ENCODE results near the gene AP5S1.

The AP5S1 gene

DNA sequence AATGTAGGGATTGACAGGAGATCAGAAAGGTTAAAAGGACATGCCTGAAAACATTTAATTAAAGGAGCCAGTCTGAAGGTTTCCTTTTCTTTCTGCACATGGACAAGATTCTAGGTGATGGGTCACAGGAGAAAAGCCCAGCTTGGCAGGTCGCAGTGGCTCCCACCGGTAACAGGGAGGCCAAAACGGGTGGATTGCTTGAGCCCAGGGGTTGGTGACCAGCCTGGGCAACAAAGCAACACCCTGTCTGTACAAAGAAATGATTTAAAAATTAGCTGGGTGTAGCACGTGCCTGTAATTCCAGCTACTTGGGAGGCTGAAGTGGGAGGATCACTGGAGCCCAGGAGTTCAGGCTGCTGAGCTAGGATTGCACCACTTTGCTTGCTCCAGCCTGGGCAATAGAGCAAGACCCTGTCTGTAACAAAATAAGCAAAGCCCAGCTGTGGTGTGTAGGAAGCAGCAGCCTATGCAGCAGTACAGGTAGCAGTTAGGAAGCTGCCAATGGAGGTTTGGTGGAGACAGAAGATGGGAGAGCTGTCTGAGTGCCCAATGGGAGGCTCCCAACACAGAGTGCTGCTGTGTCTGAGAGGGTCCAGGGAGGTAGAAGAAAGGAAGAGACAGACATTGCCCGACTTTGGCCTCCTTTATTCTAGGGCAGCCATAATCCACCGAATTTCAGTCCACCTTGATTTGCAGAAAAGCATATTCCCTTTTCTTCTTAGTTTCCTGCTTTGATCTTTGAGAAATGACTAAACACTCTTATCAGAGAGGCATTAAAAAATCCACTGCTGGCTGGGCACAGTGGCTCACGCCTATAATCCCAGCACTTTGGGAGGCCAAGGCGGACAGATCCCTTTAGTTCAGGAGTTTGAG is 7.1 kb upstream of the AP5S1 start:
- no peaks in the 10 kb centered on the region for H3K36me3 ChIP-seq (ENCODE audit: insufficient read depth, low read length)
- H3K4me1 ChIP-seq (ENCODE audit: insufficient read depth, low read length) = peaks cover 46% of the 10 kb centered on the region
- H3K4me2 ChIP-seq (ENCODE audit: insufficient read depth, low read length) = no peak overlapping the region
- no peaks in the 10 kb centered on the region for H3K9me3 ChIP-seq (ENCODE audit: insufficient read depth, low read length, severe bottlenecking)
- H3K27ac ChIP-seq (ENCODE audit: low read length) = peak overlapping the region; percentile 23; the same call in 1 of the 2 replicates
- no peaks in the 10 kb centered on the region for H4K20me1 ChIP-seq (ENCODE audit: insufficient read depth, low read length)
- no peak overlapping the region for H3K4me3 ChIP-seq (ENCODE audit: low read depth in 1 of 2, low read length in 2 of 2)
- no peak overlapping the region for H2AFZ ChIP-seq (ENCODE audit: low read depth, low read length)
- no peak for DNase-seq
- TF ChIP-seq, protein P1, sequence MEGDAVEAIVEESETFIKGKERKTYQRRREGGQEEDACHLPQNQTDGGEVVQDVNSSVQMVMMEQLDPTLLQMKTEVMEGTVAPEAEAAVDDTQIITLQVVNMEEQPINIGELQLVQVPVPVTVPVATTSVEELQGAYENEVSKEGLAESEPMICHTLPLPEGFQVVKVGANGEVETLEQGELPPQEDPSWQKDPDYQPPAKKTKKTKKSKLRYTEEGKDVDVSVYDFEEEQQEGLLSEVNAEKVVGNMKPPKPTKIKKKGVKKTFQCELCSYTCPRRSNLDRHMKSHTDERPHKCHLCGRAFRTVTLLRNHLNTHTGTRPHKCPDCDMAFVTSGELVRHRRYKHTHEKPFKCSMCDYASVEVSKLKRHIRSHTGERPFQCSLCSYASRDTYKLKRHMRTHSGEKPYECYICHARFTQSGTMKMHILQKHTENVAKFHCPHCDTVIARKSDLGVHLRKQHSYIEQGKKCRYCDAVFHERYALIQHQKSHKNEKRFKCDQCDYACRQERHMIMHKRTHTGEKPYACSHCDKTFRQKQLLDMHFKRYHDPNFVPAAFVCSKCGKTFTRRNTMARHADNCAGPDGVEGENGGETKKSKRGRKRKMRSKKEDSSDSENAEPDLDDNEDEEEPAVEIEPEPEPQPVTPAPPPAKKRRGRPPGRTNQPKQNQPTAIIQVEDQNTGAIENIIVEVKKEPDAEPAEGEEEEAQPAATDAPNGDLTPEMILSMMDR (IDR thresholded peaks at IDR 0.05; ENCODE audit: borderline replicate concordance, extremely low read depth, low read length, poor library complexity, severe bottlenecking) = no peak
- TF ChIP-seq EZH2 (IDR thresholded peaks at IDR 0.05; ENCODE audit: borderline replicate concordance, low read depth, low read length, severe bottlenecking) = no peak
- ATAC-seq (ENCODE audit: insufficient read depth, low read depth) = no peak
- no peaks in the 10 kb centered on the region for H3K79me2 ChIP-seq (ENCODE audit: insufficient read depth, low read length)
- no peak overlapping the region for H3K9ac ChIP-seq (ENCODE audit: low read depth, low read length)
- no peaks in the 10 kb centered on the region for H3K27me3 ChIP-seq (ENCODE audit: insufficient read depth, low read length, poor library complexity)

DNA sequence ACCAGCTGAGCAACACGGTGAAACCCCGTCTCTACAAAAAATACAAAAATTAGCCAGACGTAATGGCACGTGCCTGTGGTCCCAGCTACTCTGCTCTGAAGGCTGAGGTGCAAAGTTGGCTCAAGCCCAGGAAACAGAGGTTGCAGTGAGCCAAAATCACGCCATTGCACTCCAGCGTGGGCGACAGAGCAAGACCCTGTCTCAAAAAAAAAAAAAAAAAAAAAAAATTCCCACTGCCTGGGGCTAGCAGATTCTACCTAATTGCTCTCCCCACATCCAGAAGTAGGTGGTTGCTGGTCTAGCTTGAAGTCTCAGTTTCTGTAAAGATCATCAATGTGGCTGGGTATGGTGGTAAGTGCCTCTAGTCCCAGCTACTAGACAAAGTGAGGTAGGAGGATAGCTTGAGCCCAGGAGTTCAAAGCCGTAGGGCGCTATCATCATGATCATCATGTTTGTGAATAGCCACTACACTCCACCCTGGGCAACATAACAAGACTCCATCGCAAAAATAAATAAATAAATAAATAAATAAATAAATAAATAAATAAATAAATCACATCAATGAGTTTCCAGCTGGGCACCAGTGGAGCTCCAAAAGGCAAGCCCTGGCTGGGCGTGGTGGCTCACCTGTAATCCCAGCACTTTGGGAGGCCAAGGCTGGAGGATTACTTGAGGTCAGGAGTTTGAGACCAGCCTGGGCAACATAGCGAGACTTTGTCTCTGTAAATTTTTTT is 6.3 kb upstream of the AP5S1 start:
- Histone ChIP-seq H3K9ac (ENCODE audit: low read depth, low read length) (no peak overlapping the region), H3K36me3 (ENCODE audit: insufficient read depth, low read length) (no peaks in the 10 kb centered on the region), H3K4me3 (ENCODE audit: low read depth in 1 of 2, low read length in 2 of 2) (no peak overlapping the region), H3K9me3 (ENCODE audit: insufficient read depth, low read length, severe bottlenecking) (no peaks in the 10 kb centered on the region), H3K79me2 (ENCODE audit: insufficient read depth, low read length) (no peaks in the 10 kb centered on the region), H2AFZ (ENCODE audit: low read depth, low read length) (no peak overlapping the region), H3K4me2 (ENCODE audit: insufficient read depth, low read length) (no peak overlapping the region), H4K20me1 (ENCODE audit: insufficient read depth, low read length) (no peaks in the 10 kb centered on the region), H3K4me1 (ENCODE audit: insufficient read depth, low read length) (peaks cover 54% of the 10 kb centered on the region), H3K27me3 (ENCODE audit: insufficient read depth, low read length, poor library complexity) (no peaks in the 10 kb centered on the region), H3K27ac (ENCODE audit: low read length) (no peak overlapping the region)
- TF ChIP-seq, protein P1 (IDR thresholded peaks at IDR 0.05; ENCODE audit: borderline replicate concordance, extremely low read depth, low read length, poor library complexity, severe bottlenecking) = no peak
- no peak for TF ChIP-seq EZH2 (IDR thresholded peaks at IDR 0.05; ENCODE audit: borderline replicate concordance, low read depth, low read length, severe bottlenecking)
- ATAC-seq (ENCODE audit: insufficient read depth, low read depth) = no peak
- no peak for DNase-seq

DNA sequence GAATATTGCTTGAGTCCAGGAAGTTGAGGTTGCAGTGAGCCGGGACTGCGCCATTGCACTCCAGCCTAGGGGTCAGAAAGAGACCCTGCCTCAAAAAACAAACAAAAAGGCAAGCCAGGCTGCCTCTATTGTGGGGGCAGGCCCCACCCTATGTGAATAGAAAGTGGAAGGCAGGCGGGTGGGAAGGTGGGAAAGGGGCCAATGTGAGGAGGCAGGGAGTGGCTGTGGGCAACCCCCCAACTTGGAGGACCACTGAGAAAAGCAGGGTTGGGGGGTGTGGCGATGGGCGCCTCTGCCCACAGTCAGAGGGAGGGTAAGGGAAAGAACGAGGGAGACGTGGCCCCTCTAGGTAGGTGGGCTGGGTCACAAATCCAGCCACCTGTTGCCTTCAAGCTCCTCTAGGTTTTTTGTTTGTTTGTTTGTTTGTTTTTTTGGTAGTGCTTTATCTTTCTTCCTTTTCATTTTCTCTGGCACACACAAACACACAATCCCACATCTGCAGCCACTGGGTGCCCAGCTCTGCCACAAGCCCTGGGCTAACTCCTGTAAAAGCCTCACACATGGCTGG is 5.3 kb upstream of the AP5S1 start:
- no peaks in the 10 kb centered on the region for H3K9me3 ChIP-seq (ENCODE audit: insufficient read depth, low read length, severe bottlenecking)
- no peaks in the 10 kb centered on the region for H3K27me3 ChIP-seq (ENCODE audit: insufficient read depth, low read length, poor library complexity)
- H3K79me2 ChIP-seq (ENCODE audit: insufficient read depth, low read length) = 0 out of 2 replicates have a peak, but pooled peaks cover 3% of the 10 kb centered on the region
- DNase-seq (no peak), ATAC-seq (ENCODE audit: insufficient read depth, low read depth) (no peak)
- no peak for TF ChIP-seq EZH2 (IDR thresholded peaks at IDR 0.05; ENCODE audit: borderline replicate concordance, low read depth, low read length, severe bottlenecking)
- no peak overlapping the region for H3K9ac ChIP-seq (ENCODE audit: low read depth, low read length)
- H3K4me1 ChIP-seq (ENCODE audit: insufficient read depth, low read length) = peaks cover 63% of the 10 kb centered on the region
- no peak overlapping the region for H3K27ac ChIP-seq (ENCODE audit: low read length)
- H3K4me3 ChIP-seq (ENCODE audit: low read depth in 1 of 2, low read length in 2 of 2) = no peak overlapping the region
- no peak overlapping the region for H2AFZ ChIP-seq (ENCODE audit: low read depth, low read length)
- H3K4me2 ChIP-seq (ENCODE audit: insufficient read depth, low read length) = no peak overlapping the region
- no peaks in the 10 kb centered on the region for H4K20me1 ChIP-seq (ENCODE audit: insufficient read depth, low read length)
- H3K36me3 ChIP-seq (ENCODE audit: insufficient read depth, low read length) = no peaks in the 10 kb centered on the region

Measured in DND-41 (cell line).